ENCODE data around the gene PPM1H.
"Not testable (repeated sequence)": the region's sequence is repeated elsewhere in the genome, so short reads cannot be mapped to it uniquely, and the experiment has no call there.

Gene PPM1H

GRCh38 chr12:62668782-62669181 is 266.2 kb downstream of the PPM1H start:
- DNase-seq = no peak

GRCh38 chr12:62664951-62665350 is 270.0 kb downstream of the PPM1H start:
- DNase-seq = not testable (repeated sequence)

- DNase-seq = no peak
These were observed 274.2 kb downstream of the PPM1H start for GRCh38 chr12:62660756-62661155.

- peak; percentile 52 for DNase-seq
These were observed 275.3 kb downstream of the PPM1H start for GRCh38 chr12:62659453-62660295.

GRCh38 chr12:62658910-62659309 is 276.0 kb downstream of the PPM1H start:
- no peak for DNase-seq

GRCh38 chr12:62657363-62657632 is 277.7 kb downstream of the PPM1H start:
- no peak for DNase-seq

GRCh38 chr12:62656591-62657362 is 278.2 kb downstream of the PPM1H start:
- no peak for DNase-seq

GRCh38 chr12:62655666-62656151 is 279.2 kb downstream of the PPM1H start:
- no peak for DNase-seq

- no peak for DNase-seq
These were observed 280.4 kb downstream of the PPM1H start for GRCh38 chr12:62654326-62655241.

- peak; percentile 20 for DNase-seq
These were observed 281.2 kb downstream of the PPM1H start for GRCh38 chr12:62653740-62654139.

GRCh38 chr12:62653304-62653703 is 281.6 kb downstream of the PPM1H start:
- no peak for DNase-seq

GRCh38 chr12:62651138-62651537 is 283.8 kb downstream of the PPM1H start:
- DNase-seq = no peak

GRCh38 chr12:62649412-62650138 is 285.4 kb downstream of the PPM1H start:
- DNase-seq = no peak

GRCh38 chr12:62647586-62647985 is 287.4 kb downstream of the PPM1H start:
- no peak for DNase-seq

GRCh38 chr12:62646566-62646965 is 288.4 kb downstream of the PPM1H start:
- DNase-seq = no peak

GRCh38 chr12:62643486-62643885 is 291.5 kb downstream of the PPM1H start:
- no peak for DNase-seq

- no peak for DNase-seq
These were observed 292.5 kb downstream of the PPM1H start for GRCh38 chr12:62642486-62642885.

- no peak for DNase-seq
These were observed 294.0 kb downstream of the PPM1H start for GRCh38 chr12:62640910-62641448.

- no peak for DNase-seq
These were observed 297.3 kb downstream of the PPM1H start for GRCh38 chr12:62637679-62638078.

GRCh38 chr12:62635649-62636048 is 299.3 kb downstream of the PPM1H start:
- no peak for DNase-seq

- no peak for DNase-seq
These were observed 302.5 kb downstream of the PPM1H start for GRCh38 chr12:62632411-62632918.

Data from COR-L47 (cell line).